CD14-positive monocyte (primary cell): ENCODE data around the gene TEX30. TPM values are rescaled to one million over a fixed set of nuclear protein-coding genes. Genes with fewer than 3 reads are reported as not detected.

ENCODE experiments used
- DNase-seq, 3 donors: peaks; one replicate each; pipeline ENCODE4 v3.0.0-alpha.2; 2011 to 2022
- H2AFZ ChIP-seq: 2 replicates; pipeline ENCODE4 v1.6.0; 2012; ENCODE audit warnings: mild to moderate bottlenecking, low read depth, low read length, inconsistent platforms; ENCODE audit not compliant: insufficient read depth, poor library complexity, severe bottlenecking
- H3K27ac ChIP-seq, 2 donors: 1 replicate in 1 of 2; 2 replicates in 1 of 2; pipeline ENCODE4 v1.5.1; 2012 to 2013; ENCODE audit warnings: low read length in 2 of 2, control low read depth in 1 of 2, inconsistent platforms in 1 of 2, low read depth in 1 of 2, mild to moderate bottlenecking in 1 of 2
- H3K27me3 ChIP-seq, 2 donors: one replicate each; pipeline versions ENCODE4 v1.6.0 to v1.6.1; 2011 to 2013; ENCODE audit warnings: low read length in 2 of 2; ENCODE audit not compliant: control insufficient read depth in 2 of 2, insufficient read depth in 2 of 2
- H3K36me3 ChIP-seq, 2 donors: replicated peaks in 1 of 2; 1 replicate in 1 of 2; 2 replicates in 1 of 2; pipeline versions ENCODE4 v1.5.1 to v1.6.1; 2012 to 2013; ENCODE audit warnings: low read length in 2 of 2, control low read depth in 1 of 2, inconsistent platforms in 1 of 2, mild to moderate bottlenecking in 1 of 2; ENCODE audit not compliant: insufficient read depth in 2 of 2, control insufficient read depth in 1 of 2
- H3K4me1 ChIP-seq, 2 donors: 1 replicate in 1 of 2; 2 replicates in 1 of 2; pipeline versions ENCODE4 v1.5.1 to v1.6.1; 2012 to 2013; ENCODE audit warnings: low read length in 2 of 2, control low read depth in 1 of 2, inconsistent platforms in 1 of 2, mild to moderate bottlenecking in 1 of 2, moderate library complexity in 1 of 2; ENCODE audit not compliant: insufficient read depth in 2 of 2, control insufficient read depth in 1 of 2
- H3K4me2 ChIP-seq: replicated peaks from 2 replicates; pipeline ENCODE3; 2012; ENCODE audit warnings: low read length, moderate library complexity, mild to moderate bottlenecking; ENCODE audit not compliant: poor library complexity, severe bottlenecking; ENCODE audit errors: extremely low read depth
- H3K4me3 ChIP-seq, 3 experiments: fragments of 200-600 bp in 1 of 3; sonication (generic) in 1 of 3; replicated peaks in 1 of 3; 1 replicate in 2 of 3; 2 replicates in 1 of 3; pipeline ENCODE4 v1.5.1; 2011 to 2013; ENCODE audit warnings: low read length in 3 of 3, mild to moderate bottlenecking in 3 of 3, control low read depth in 2 of 3, low read depth in 2 of 3, inconsistent platforms in 1 of 3, moderate library complexity in 1 of 3
- H3K79me2 ChIP-seq: 2 replicates; pipeline ENCODE4 v1.6.0; 2012; ENCODE audit warnings: mild to moderate bottlenecking, control low read depth, inconsistent platforms, low read length, moderate library complexity; ENCODE audit not compliant: insufficient read depth
- H3K9ac ChIP-seq: 2 replicates; pipeline ENCODE4 v1.6.0; 2017; ENCODE audit warnings: low read length, mild to moderate bottlenecking; ENCODE audit not compliant: insufficient read depth, poor library complexity, severe bottlenecking
- H3K9me3 ChIP-seq, 2 donors: replicated peaks in 1 of 2; 1 replicate in 1 of 2; 2 replicates in 1 of 2; pipeline versions ENCODE4 v1.5.1 to v1.6.1; 2012 to 2013; ENCODE audit warnings: low read length in 2 of 2, control low read depth in 1 of 2; ENCODE audit not compliant: control insufficient read depth in 1 of 2, insufficient read depth in 1 of 2
- H4K20me1 ChIP-seq: 2 replicates; pipeline ENCODE4 v1.6.0; 2012; ENCODE audit warnings: mild to moderate bottlenecking, low read length, control low read depth, moderate library complexity; ENCODE audit not compliant: insufficient read depth
- H3K27ac Mint-ChIP-seq, 7 donors: one replicate each; pipeline ENCODE4 v1.8.0; 2020; ENCODE audit warnings: mild to moderate bottlenecking in 7 of 7, mixed read lengths in 7 of 7, moderate library complexity in 6 of 7, inconsistent platforms in 2 of 7
- H3K27me3 Mint-ChIP-seq, 3 donors: one replicate each; pipeline ENCODE4 v1.8.0; 2021 to 2022; ENCODE audit warnings: low read depth in 3 of 3, mild to moderate bottlenecking in 3 of 3, mixed read lengths in 3 of 3, moderate library complexity in 3 of 3, inconsistent platforms in 1 of 3
- H3K36me3 Mint-ChIP-seq, 2 donors: one replicate each; pipeline ENCODE4 v1.8.0; 2020; ENCODE audit warnings: mixed read lengths in 2 of 2, inconsistent platforms in 1 of 2, mild to moderate bottlenecking in 1 of 2
- H3K4me1 Mint-ChIP-seq: one replicate; pipeline ENCODE4 v1.8.0; 2020; ENCODE audit warnings: mild to moderate bottlenecking, mixed read lengths
- H3K4me3 Mint-ChIP-seq, 2 donors: one replicate each; pipeline ENCODE4 v1.8.0; 2020; ENCODE audit warnings: mild to moderate bottlenecking in 2 of 2, mixed read lengths in 2 of 2, moderate library complexity in 1 of 2
- H3K9me3 Mint-ChIP-seq, 7 donors: one replicate each; pipeline ENCODE4 v1.8.0; 2020 to 2022; ENCODE audit warnings: mixed read lengths in 7 of 7, mild to moderate bottlenecking in 6 of 7, moderate library complexity in 6 of 7, inconsistent platforms in 2 of 7
- WGBS: methylation state at CpG from one replicate; pipeline ENCODE4 v1.1.5; 2013; ENCODE audit warnings: missing lambda C conversion rate; ENCODE audit not compliant: insufficient coverage; 5-methylcytosine and 5-hydroxymethylcytosine counted together
- intact Hi-C, 2 donors: fragments of 100-400 bp; cut with micrococcal nuclease; formaldehyde crosslinking; loops; one replicate each; pipeline versions ENCODE4 v1.15.0 to v1.15.1; 2023
- polyA plus RNA-seq, 3 donors: library from polyadenylated mRNA; depleted of rRNA in 1 of 3; unstranded in 2 of 3; stranded (reverse) in 1 of 3; fragments of 300-500 nt in 2 of 3; fragments of >200 nt in 1 of 3; fragmentation: Illumina TruSeq in 2 of 3; gene quantifications; 1 replicate in 2 of 3; 2 replicates in 1 of 3; pipeline ENCODE4 v1.2.3, GENCODE V29; 2012 to 2021
- TF ChIP-seq, protein P1 (sequence below): fragments of 200-600 bp; IDR thresholded peaks from one replicate; pipeline ENCODE4 v1.8.0; 2022; ENCODE audit warnings: antibody characterized with exemption, mild to moderate bottlenecking

TEX30 gene
- polyA plus RNA-seq, 3 donors, result 2.7 to 11.3 (median 10.9) TPM

DNA sequence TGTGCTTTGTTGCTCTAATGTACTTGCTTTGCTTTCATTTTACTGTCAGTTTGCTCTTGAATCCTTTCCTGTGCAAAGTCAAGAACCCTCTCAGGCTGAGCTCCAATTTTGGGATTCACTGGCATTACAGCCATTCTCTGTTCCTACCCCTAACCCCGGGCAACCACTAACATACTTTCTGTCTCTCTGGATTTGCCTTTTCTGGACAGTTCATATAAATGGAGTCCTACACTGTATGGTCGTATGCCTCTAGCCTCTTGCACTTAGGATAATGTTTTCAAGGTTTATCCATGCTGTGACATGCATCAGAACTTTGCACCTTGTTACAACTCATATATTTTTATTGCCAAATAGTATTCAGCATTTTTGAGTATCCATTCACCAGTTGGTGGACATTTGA is 2.7 kb upstream of the TEX30 start:
- no peaks in the 10 kb centered on the region for H4K20me1 ChIP-seq
- H3K4me2 ChIP-seq, result no peak overlapping the region
- no peak overlapping the region for H2AFZ ChIP-seq
- whole genome bisulfite sequencing, result 82% methylated on average over 2 of the region's 2 CpGs
- H3K27me3 Mint-ChIP-seq, result peaks cover 0 to 5% (median 5%) of the 10 kb centered on the region in 3 donors
- peaks cover 4% of the 10 kb centered on the region for H3K79me2 ChIP-seq
- H3K4me3 ChIP-seq, result no peak overlapping the region
- DNase-seq, result no peak
- H3K27ac ChIP-seq, result no peak overlapping the region
- intact Hi-C loops, result loop anchor here (10.0 kb wide), 2 partner anchors 181 to 191 kb away; partner anchors contain the start of gene TPP2 (in 1 of the 2)
- no peaks in the 10 kb centered on the region for H3K36me3 ChIP-seq
- H3K9me3 Mint-ChIP-seq, result peaks cover 0 to 7% (median 4%) of the 10 kb centered on the region in 7 donors
- H3K4me3 Mint-ChIP-seq, result no peak overlapping the region
- TF ChIP-seq, protein P1, sequence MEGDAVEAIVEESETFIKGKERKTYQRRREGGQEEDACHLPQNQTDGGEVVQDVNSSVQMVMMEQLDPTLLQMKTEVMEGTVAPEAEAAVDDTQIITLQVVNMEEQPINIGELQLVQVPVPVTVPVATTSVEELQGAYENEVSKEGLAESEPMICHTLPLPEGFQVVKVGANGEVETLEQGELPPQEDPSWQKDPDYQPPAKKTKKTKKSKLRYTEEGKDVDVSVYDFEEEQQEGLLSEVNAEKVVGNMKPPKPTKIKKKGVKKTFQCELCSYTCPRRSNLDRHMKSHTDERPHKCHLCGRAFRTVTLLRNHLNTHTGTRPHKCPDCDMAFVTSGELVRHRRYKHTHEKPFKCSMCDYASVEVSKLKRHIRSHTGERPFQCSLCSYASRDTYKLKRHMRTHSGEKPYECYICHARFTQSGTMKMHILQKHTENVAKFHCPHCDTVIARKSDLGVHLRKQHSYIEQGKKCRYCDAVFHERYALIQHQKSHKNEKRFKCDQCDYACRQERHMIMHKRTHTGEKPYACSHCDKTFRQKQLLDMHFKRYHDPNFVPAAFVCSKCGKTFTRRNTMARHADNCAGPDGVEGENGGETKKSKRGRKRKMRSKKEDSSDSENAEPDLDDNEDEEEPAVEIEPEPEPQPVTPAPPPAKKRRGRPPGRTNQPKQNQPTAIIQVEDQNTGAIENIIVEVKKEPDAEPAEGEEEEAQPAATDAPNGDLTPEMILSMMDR, result no peak
- H3K27ac Mint-ChIP-seq, result no peak overlapping the region
- peaks cover 25 to 27% of the 10 kb centered on the region in 2 donors for H3K4me1 ChIP-seq
- peaks cover 30% of the 10 kb centered on the region for H3K4me1 Mint-ChIP-seq
- no peaks in the 10 kb centered on the region for H3K9me3 ChIP-seq
- H3K9ac ChIP-seq, result no peak overlapping the region
- H3K27me3 ChIP-seq, result no peaks in the 10 kb centered on the region
- H3K36me3 Mint-ChIP-seq, result no peaks in the 10 kb centered on the region

DNA sequence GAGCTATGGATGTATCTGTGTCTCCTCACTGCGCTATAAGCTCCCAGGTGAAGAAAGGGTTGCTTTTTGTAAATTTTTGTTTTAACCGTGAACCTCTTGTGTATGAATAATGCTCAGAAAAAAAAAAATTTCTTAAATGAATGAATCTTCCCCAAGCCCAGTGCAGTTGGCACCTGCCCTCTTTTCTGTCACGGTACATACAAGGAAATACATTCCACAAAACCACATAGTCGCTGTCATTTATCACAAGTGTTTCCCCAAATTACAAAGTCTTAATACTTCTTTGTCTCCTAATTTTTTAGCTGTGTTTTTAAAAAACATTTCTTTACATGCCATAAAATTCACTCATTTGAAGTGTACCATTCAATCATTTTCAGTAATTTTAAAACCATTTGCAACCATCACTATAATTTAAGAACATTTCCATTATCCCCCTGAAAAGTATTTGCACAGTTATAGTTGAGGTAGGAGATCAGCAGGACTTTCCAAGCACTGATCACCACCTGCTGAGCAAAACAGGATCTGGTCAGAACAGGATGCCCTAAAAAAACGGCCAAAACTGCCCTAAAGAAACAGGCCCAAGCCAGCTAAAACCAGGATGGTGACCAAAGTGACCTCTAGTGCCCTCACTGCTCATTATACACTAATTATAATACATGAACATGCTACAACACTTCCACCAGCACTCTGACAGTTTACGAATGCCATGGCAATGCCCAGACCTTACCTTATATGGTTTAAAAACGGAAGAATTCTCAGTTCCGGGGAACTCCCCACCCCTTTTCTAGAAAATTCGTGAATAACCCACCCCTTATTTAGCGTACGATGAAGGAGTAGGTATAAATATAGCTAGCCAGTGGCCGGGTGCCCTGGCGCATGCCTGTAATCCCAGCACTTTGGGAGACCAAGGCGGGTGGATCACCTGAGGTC is 1.3 kb upstream of the TEX30 start:
- Mint-ChIP-seq H3K36me3 (no peaks in the 10 kb centered on the region), H3K27me3 (peaks cover 0 to 5% (median 5%) of the 10 kb centered on the region in 3 donors), H3K27ac (peak overlapping the region in 1 of 7 donors; percentile 80), H3K4me3 (peak overlapping the region; percentile 97), H3K9me3 (peaks cover 0 to 2% (median 0%) of the 10 kb centered on the region in 7 donors), H3K4me1 (peaks cover 34% of the 10 kb centered on the region)
- H3K4me2 ChIP-seq, result peak overlapping the region; percentile 91
- peaks cover 25 to 29% of the 10 kb centered on the region in 2 donors for H3K4me1 ChIP-seq
- peak overlapping the region in 1 of 3 experiments; percentile 78 for H3K4me3 ChIP-seq
- H2AFZ ChIP-seq, result peak overlapping the region; percentile 94
- DNase-seq, result peak in 1 of 3 donors; percentile 12
- no peaks in the 10 kb centered on the region for H3K27me3 ChIP-seq
- TF ChIP-seq, protein P1, result no peak
- 40% methylated on average over 4 of the region's 14 CpGs for WGBS
- H3K9ac ChIP-seq, result peak overlapping the region; percentile 80
- H4K20me1 ChIP-seq, result no peaks in the 10 kb centered on the region
- H3K36me3 ChIP-seq, result no peaks in the 10 kb centered on the region
- no peaks in the 10 kb centered on the region for H3K9me3 ChIP-seq
- H3K79me2 ChIP-seq, result peaks cover 4% of the 10 kb centered on the region
- H3K27ac ChIP-seq, result no peak overlapping the region
- intact Hi-C loops, result loop anchor here (5.0 to 10.0 kb wide), 3 partner anchors 72 to 190 kb away; partner anchors contain the start of genes ERCC5 (in 1 of the 2) and TPP2 (in 1 of the 2)
